GM19455 (cell line): ENCODE data around the gene PDE10A.

Source experiments
- ATAC-seq: cut with Tn5 transposase; IDR thresholded peaks from one replicate; pipeline ENCODE4 v1.9.1; 2021; ENCODE audit not compliant: unreplicated experiment

The PDE10A gene

GRCh38 chr6:165426892-165427291, 236.1 kb downstream of the PDE10A start:
- ATAC-seq = no peak

- ATAC-seq = no peak
These were observed 240.8 kb downstream of the PDE10A start for GRCh38 chr6:165422192-165422591.

- ATAC-seq = no peak
These were observed 245.7 kb downstream of the PDE10A start for GRCh38 chr6:165417278-165417865.

- ATAC-seq = no peak
These were observed 258.3 kb downstream of the PDE10A start for GRCh38 chr6:165404697-165405096.

- no peak for ATAC-seq
These were observed 258.7 kb downstream of the PDE10A start for GRCh38 chr6:165404296-165404695.

GRCh38 chr6:165403006-165403595, 259.9 kb downstream of the PDE10A start:
- no peak for ATAC-seq

GRCh38 chr6:165401092-165401491, 261.9 kb downstream of the PDE10A start:
- no peak for ATAC-seq

GRCh38 chr6:165390475-165390874, 272.6 kb downstream of the PDE10A start:
- no peak for ATAC-seq

GRCh38 chr6:165389534-165389933, 273.5 kb downstream of the PDE10A start:
- no peak for ATAC-seq

- ATAC-seq = no peak
These were observed 279.7 kb downstream of the PDE10A start for GRCh38 chr6:165383323-165383722.

GRCh38 chr6:165376100-165376499, 286.9 kb downstream of the PDE10A start:
- ATAC-seq = no peak

- no peak for ATAC-seq
These were observed 297.7 kb downstream of the PDE10A start for GRCh38 chr6:165365371-165365770.

GRCh38 chr6:165345700-165346099, 317.3 kb downstream of the PDE10A start:
- no peak for ATAC-seq

GRCh38 chr6:165340532-165340931, 322.5 kb downstream of the PDE10A start:
- ATAC-seq = no peak

- ATAC-seq = no peak
These were observed 337.4 kb downstream of the PDE10A start for GRCh38 chr6:165325609-165326008.

- no peak for ATAC-seq
These were observed 341.4 kb downstream of the PDE10A start for GRCh38 chr6:165321555-165322145.

GRCh38 chr6:165321150-165321549, 341.9 kb downstream of the PDE10A start:
- no peak for ATAC-seq

GRCh38 chr6:165317723-165318122, 345.3 kb downstream of the PDE10A start:
- no peak for ATAC-seq

GRCh38 chr6:165308926-165309731, 353.9 kb downstream of the PDE10A start, which contains the start of gene C6orf118:
TSS of gene C6orf118 (minus strand) at chr6:165309605. CDS start at chr6:165309586, 19 bp downstream.
- ATAC-seq = no peak

- ATAC-seq = no peak
These were observed 356.1 kb downstream of the PDE10A start for GRCh38 chr6:165306955-165307354.

- no peak for ATAC-seq
These were observed 361.4 kb downstream of the PDE10A start for GRCh38 chr6:165301372-165302246.
